Left cardiac atrium (tissue), 4 donors: ENCODE data around the gene PEX11G. TPM values are rescaled to one million over a fixed set of nuclear protein-coding genes. Genes with fewer than 3 reads are reported as not detected.

Experiments
- ATAC-seq, 2 donors: fragments of 200-7000 bp; cut with Tn5 transposase; one replicate each; pipeline ENCODE4 v1.9.1; 2020; ENCODE audit warnings: mild to moderate bottlenecking in 2 of 2, moderate library complexity in 2 of 2
- DNase-seq: peaks from one replicate; pipeline ENCODE4 v3.0.0-alpha.2; 2020
- intact Hi-C, 2 donors: fragments of 100-400 bp; cut with DNase I; formaldehyde crosslinking; loops; one replicate each; pipeline versions ENCODE4 v1.14.1 to v1.15.1; 2022 to 2023
- long read RNA-seq: library from polyadenylated mRNA; unstranded; transcript quantifications from one replicate; pipeline ENCODE4 v2.0.0, GENCODE V29; 2021
- total RNA-seq, 2 donors: library from RNA; stranded (reverse); fragmentation: NEBNext Ultra II Directional; extraction: Animal tissue kit (Norgen Biotek cat#: 25700); gene quantifications; one replicate each; pipeline ENCODE4 v1.2.1, GENCODE V29; 2021
- donor health status: DM: no; HTN: yes; CAD: no.
- donor health status: DM: no; HTN: yes; CAD: no; lungs with severe emphysema.
- donor health status: DM: yes; HTN: yes; CAD: no.
- donor health status: Dilated cardiomyopathy.

Gene PEX11G
- total RNA-seq: 1 to 10 TPM; 1.2 to 2.0 TPM
- long read RNA-seq, partial matches to known transcripts: 0 of 4 reads
- long read RNA-seq, other reads (novel, unspliced or antisense): 1 of 4 reads

DNA sequence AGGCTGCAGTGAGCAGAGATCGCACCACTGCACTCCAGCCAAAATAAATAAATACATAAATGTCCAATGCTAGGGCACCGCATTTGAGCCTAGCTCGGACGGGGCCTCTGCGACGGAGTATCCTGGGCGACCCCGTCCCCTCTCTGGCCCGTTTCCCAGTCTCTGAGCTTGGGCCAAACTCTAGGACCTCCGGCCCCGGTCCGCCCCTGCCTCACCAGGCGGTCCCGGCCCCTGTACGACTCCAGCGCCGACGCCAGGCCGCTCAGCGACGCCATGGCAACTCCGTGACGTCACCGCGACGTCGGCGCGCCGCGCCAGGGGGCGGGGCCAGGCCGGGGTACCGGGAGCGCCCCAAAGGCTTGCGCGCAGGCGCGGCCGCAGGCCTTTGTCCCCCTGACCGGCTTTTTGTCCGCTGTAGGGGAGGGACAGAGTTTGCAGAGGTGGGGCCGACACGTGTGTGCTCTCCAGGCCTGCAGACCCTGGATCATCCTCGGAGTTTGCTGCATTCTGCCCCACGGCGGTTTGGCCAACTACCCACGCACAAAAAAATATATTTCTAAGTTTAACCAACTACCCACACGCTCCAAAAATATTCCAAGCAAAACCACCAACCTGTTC is at the start of gene PEX11G:
Gene PEX11G, minus strand, starts transcription at position 300 of the 618 bp plus-strand sequence. Its CDS starts 25 bp downstream, at position 275.
- intact Hi-C loops: no loop called here
- peak; percentile 98 to 99 for ATAC-seq
- peak; percentile 93 for DNase-seq

DNA sequence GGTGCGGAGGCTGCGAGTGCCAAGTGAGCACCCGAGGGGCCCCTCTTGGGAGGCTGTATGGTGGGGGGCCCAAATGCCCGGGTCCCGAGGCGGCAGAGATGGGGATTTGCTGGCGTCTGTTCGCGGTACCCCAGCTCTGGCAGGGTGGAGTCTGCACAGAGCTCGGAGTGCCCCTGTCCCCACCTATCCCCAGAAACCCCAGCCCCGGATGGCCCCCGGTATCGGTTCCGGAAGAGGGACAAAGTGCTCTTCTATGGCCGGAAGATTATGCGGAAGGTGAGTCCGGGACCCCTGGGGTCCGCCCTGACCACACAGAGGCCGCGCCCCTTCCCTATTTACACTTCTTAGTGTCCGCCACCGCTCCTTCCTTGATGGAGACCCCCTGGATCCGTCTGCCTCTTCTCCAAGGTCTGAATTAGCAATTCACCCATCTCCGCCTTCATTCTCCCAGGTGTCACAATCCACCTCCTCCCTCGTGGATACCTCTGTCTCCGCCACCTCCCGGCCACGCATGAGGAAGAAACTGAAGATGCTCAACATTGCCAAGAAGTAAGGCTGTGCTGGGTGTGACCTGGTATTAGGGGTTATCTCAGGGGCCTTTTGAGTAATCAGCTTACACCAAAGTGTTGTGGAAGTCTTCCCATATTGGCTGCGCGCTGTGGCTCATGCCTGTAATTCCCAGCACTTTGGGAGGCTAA is 47.3 kb upstream of the PEX11G start:
- no peak for DNase-seq
- ATAC-seq: no peak
- intact Hi-C loops: no loop called here

DNA sequence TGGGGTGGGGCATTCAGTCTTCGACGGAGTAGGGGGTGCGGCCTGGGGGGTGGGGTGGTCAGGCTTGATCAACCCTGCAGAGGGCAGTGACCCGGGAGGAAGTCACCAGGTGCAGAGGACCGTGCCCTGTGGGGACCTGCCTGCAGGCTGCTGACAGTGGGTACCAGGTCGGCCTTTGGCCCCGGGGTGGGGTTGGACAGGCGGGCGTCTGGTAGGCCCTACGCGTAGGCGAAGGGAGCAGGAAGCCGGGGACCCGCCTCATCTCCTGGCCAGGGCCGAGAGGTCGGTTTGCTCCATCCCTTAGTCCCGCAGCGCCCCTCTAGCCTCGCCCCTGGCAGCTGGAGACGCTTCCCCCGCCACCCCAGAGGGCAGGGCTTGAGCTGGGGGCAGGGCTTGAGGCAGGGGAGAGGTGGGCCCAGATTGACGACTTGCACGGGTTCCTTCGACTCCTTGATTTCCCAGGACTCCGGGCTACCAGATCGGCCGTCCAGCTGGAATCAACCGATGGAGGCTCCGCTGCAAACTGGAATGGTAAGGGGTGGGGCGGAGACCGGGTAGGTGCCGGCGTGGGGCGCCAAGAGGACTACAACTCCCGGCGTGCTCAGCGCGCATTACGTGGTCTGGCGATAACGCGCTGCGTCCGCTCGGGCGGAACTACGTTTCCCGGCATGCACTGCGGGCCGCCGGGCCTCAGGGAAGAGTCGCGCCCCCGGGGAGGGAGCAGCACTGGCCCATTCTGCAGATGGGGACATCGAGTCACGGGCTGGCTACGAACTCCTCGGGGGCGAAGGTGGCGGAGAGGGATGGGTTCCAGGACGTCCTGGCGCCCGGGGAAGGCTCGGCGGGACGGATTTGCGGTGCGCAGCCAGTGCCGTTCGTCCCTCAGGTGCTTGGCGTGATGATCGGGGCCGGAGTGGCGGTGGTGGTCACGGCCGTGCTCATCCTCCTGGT is 46.5 kb upstream of the PEX11G start, which contains the start of gene PNPLA6:
Gene PNPLA6, plus strand, starts transcription at position 671 of the 951 bp plus-strand sequence. Its CDS starts 72 bp downstream, at position 743.
- DNase-seq: peak; percentile 97
- ATAC-seq: peak; percentile 86 to 87
- intact Hi-C loops: no loop called here

DNA sequence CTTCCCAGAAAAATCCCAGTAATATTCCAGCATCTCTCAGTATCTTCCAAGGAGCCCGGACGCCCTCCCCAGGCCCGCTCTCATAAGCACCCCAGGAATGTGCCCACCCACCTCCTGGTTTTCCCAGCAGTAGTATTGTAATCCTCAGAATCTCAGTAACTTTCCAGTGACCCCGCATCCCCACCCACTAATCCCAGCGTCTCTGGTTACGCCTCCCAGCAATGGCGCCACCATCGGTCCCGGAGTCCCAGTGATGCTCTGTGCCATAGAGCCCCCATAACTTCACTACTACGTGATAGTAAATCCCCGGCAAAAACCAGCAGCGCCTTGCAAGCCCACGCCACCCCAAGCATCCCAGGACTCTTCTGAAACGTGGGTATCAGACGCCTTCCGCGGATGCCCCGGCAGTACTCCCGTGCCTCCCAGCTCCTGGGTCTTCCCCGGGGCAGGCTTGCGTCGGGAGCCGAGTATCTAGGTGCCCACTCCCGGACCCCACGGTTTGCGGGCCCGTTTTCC is 45.8 kb upstream of the PEX11G start:
- ATAC-seq: peak; percentile 47 to 62
- intact Hi-C loops: no loop called here
- DNase-seq: peak; percentile 77

DNA sequence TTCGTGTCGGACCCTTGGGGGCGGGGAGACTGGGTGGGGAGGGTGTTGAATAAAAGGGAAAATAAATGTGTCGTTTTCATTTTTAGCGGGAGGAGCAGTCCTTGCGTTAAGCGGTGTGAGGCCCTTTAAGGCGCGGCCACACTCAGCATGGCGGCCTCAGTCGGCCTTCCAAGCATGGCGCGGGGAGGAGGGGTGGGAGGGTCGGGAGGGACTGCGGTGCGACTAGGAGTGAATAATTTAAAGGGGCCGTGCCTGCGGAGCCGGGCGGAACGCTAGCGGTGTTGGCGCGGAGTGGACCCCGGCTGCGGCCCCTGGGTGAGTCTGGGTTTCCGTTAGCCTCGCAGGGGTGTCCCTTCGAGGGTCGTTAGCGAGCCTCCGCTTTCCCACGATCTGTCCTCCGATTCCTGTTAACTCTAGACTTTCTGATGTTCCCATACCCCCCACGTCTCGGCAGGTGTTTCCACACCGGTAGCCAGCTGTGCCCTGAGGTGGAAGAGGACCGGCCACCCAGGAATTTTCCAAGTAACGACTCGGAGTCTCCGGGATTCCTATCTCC is 45.2 kb upstream of the PEX11G start:
- intact Hi-C loops: no loop called here
- peak; percentile 83 to 84 for ATAC-seq

DNA sequence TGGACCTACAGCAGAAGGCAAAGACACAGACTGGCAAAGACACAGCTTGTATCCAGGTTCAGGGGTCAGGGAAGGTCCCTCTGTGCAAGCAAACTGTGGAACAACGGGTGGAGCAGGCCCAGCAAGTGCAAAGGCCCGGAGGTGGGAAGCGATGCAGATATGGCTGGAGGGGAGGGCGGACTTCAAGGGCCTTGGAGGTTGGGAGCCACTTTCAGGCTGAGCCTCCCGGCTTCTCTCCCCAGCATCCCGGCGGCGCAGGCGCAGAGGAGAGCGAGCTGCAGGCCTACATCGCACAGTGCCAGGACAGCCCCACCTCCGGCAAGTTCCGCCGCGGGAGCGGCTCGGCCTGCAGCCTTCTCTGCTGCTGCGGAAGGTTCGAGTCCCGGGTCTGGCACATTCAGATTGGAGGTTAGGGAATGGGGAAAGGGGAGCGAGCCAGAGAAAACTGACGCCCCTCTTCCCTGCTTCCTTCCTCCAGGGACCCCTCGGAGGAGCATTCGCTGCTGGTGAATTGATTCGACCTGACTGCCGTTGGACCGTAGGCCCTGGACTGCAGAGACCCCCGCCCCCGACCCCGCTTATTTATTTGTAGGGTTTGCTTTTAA is 44.5 kb upstream of the PEX11G start:
- intact Hi-C loops: no loop called here
- DNase-seq: peak; percentile 86
- ATAC-seq: peak in 1 of 2 donors; percentile 28

More for the DNA sequence above, 45.2 kb upstream of the PEX11G start:
- peak; percentile 89 for DNase-seq

DNA sequence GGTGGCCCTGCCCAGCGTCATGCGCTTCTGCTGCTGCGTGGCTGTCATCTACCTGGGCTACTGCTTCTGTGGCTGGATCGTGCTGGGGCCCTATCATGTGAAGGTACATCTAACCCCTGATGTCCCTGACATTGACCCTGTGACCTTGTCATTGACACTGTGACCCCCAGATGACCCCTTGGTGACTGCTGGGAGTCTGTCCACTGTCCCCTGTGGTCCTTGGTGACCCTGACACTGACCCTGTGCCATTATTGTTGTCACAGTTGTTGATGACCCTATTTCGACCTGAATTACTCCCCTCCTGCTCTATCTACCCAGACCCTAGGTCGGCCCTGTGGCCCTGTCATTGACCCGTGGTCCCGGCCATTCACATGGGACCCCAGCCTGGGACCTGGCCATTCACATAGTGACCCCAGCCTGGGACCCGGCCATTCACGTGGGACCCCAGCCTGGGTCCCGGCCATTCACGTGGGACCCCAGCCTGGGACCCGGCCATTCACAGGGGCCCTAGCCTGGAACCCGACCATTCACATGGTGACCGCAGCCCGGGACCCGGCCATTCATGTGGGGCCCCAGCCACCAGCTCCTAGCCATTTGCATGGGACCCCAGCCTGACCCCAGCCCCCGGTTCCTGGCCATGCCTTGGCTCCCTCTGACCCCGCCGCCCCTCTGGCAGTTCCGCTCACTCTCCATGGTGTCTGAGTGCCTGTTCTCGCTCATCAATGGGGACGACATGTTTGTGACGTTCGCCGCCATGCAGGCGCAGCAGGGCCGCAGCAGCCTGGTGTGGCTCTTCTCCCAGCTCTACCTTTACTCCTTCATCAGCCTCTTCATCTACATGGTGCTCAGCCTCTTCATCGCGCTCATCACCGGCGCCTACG is 41.0 kb upstream of the PEX11G start:
- DNase-seq: no peak
- intact Hi-C loops: loop anchor here in 1 of 2 donors (10.0 kb wide), 1 partner anchor 135 kb away; no protein-coding TSS in a partner anchor

DNA sequence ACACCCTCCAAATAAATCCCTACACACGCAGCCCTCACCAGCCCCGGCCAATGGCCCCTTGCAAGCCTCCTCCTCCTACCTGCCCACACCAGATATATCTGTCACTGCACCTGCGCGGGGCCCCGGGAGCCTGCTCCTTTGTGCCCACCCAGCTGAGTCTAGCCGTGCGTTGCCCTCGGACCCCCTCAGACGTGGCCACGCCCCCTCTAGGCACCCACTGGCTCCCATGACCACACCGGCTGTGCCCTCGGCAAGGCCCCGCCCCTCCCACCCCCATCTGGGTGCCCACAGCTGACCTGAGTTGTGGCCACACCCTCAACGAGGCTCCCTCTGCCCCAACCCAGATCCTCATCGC is 40.4 kb upstream of the PEX11G start:
- intact Hi-C loops: loop anchor here in 1 of 2 donors (10.0 kb wide), 1 partner anchor 134 kb away; no protein-coding TSS in a partner anchor
- ATAC-seq: no peak
- no peak for DNase-seq

More for the DNA sequence above, 41.0 kb upstream of the PEX11G start:
- no peak for ATAC-seq

DNA sequence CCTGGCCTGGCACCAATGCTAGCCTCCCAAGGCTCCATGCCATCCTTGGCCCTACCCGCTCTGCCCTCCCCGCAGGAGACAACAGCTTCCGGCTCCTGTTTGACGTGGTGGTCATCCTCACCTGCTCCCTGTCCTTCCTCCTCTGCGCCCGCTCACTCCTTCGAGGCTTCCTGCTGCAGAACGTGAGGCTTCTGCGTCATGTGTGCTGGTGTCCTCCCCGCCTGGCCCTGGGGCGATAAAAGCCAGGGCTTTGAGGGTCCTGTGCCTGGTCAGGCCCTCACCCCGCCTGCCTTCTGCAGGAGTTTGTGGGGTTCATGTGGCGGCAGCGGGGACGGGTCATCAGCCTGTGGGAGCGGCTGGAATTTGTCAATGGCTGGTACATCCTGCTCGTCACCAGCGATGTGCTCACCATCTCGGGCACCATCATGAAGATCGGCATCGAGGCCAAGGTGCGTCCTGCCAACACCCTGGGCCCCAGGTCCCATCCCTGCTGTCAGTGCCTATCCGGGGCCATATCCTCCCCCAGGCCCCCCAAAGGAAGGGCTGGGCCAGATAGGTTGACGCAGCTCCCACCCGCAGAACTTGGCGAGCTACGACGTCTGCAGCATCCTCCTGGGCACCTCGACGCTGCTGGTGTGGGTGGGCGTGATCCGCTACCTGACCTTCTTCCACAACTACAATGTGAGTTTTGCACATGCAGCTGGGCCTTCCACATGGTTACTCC is 39.8 kb upstream of the PEX11G start:
- ATAC-seq: no peak
- intact Hi-C loops: loop anchor here in 1 of 2 donors (10.0 kb wide), 1 partner anchor 134 kb away; no protein-coding TSS in a partner anchor
- no peak for DNase-seq

DNA sequence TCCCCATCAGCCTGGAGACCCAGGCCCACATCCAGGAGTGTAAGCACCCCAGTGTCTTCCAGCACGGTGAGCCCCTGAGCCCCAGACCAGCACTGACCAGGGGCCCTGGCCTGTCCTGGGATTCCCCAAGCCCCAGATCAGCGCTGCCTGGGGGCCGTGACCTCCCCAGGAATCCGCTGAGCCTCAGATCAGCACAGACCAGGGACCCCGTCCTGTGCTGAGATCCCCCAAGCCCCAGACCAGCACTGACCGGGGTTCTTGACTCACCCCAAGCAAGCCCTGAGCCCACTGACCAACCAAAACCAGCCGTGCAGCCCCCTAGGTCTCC is 39.3 kb upstream of the PEX11G start:
- DNase-seq: no peak
- intact Hi-C loops: loop anchor here in 1 of 2 donors (10.0 kb wide), 1 partner anchor 133 kb away; no protein-coding TSS in a partner anchor
- no peak for ATAC-seq

DNA sequence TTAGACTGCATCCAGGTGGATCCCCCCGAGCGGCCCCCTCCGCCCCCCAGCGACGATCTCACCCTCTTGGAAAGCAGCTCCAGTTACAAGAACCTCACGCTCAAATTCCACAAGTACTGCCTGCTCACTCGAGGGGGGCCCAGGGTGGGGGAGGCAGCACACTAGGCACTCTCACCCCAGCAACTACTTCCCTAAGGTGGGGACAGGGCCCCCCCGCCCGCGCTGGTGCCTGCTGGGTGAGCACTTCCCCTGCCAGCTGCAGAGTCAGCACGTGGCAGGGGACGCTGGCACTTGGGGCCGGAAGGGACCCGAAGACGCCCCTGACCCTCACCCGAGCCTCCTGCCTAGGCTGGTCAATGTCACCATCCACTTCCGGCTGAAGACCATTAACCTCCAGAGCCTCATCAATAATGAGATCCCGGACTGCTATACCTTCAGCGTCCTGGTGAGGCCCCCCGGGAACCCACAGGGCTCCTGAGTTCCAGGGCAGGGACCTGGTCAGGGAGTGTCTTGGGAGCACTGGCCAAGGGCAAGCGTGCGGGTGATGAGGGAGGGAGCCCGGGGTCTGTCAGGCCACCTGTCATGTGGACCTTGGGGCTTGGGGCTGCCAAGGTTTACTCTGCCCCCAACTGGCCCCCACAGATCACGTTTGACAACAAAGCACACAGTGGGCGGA is 38.8 kb upstream of the PEX11G start:
- no peak for DNase-seq
- ATAC-seq: peak in 1 of 2 donors; percentile 27
- intact Hi-C loops: loop anchor here in 1 of 2 donors (10.0 kb wide), 1 partner anchor 133 kb away; no protein-coding TSS in a partner anchor

DNA sequence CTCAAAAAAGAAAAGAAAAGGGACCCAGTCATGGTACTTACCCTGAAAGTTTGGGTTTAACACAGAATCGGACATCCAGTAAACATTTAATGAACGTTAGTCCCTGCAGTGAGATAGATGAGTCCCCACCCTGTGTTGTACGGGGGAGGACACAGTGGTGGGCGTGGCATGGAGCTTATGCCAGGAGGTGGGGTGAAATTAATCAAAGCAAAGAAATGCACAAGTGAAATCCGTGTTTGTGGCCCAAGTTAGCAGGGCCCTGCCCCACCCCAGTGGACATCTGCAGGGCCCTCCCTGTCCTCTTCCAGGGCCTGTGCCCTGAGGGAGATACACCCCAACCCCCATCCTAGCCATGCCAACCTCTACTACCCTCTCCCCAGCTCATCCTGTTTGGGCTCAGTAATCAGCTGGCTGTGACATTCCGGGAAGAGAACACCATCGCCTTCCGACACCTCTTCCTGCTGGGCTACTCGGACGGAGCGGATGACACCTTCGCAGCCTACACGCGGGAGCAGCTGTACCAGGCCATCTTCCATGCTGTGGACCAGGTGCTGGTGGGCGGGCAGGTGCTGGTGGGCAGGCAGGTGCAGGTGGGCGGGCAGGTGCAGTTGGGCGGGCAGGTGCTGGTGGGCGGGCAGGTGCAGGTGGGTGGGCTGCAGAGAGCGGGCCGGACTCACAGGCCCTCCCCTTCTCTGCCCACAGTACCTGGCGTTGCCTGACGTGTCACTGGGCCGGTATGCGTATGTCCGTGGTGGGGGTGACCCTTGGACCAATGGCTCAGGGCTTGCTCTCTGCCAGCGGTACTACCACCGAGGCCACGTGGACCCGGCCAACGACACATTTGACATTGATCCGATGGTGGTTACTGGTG is 37.5 kb upstream of the PEX11G start:
- intact Hi-C loops: loop anchor here in 1 of 2 donors (10.0 kb wide), 1 partner anchor 131 kb away; no protein-coding TSS in a partner anchor
- DNase-seq (no peak), ATAC-seq (no peak)

DNA sequence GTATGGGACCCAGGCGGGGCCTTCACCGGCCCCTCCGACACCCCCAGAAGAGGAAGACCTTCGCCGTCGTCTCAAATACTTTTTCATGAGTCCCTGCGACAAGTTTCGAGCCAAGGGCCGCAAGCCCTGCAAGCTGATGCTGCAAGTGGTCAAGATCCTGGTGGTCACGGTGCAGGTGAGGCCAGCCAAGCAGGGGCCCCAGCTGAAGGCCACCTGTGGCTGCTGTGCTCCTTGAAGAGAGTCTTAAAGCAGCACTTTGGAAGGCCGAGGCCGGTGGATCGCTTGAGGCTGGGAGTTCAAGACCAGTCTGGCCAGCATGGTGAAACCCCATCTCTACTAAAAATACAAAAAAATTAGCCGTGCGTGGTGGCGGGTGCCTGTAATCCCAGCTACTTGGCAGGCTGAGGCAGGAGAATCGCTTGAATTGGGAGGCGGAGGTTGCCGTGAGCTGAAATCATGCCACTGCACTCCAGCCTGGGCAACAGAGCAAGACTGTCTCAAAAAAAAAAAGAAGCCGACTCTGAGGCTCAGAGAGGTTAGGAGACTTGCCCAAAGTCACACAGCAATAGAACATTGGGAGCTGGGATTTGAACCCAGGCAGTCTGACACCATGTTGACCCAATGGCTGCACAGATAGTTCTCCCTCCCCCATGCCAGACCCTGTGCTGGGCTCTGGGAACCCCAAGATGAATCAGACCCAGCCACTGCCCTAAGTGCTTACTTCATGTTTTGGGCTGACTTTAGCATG is 36.3 kb upstream of the PEX11G start:
- DNase-seq (no peak), ATAC-seq (no peak)
- intact Hi-C loops: loop anchor here in 1 of 2 donors (10.0 kb wide), 1 partner anchor 130 kb away; no protein-coding TSS in a partner anchor

DNA sequence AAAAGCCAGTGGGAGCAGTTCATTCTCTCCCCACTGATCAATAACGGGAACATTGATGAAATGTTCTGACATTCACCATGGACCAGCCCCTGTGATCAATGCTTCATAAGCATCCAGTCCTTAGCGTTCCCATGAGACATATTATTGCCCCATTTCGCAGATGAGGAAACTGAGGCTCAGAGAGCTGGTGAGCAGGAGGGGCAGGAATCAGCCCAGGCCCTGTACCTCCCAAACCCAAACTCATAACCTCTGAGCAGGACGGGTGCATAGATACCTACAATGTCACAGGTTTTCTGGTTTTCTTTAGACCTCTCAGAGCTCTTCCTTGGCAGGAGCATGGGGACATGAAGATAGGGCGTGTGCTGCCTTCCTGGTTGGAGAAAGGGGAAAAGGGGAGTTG is 35.7 kb upstream of the PEX11G start:
- intact Hi-C loops: loop anchor here in 1 of 2 donors (10.0 kb wide), 1 partner anchor 130 kb away; no protein-coding TSS in a partner anchor
- no peak for DNase-seq
- ATAC-seq: no peak
